Endodermal cell (in vitro differentiated cells): Measurements from ENCODE around the gene C3. TPM values are rescaled to one million over a fixed set of nuclear protein-coding genes. Genes with fewer than 3 reads are reported as not detected.

Source experiments
- DNase-seq: peaks from one replicate; pipeline ENCODE4 v3.0.0-alpha.2; 2017
- H3K27ac ChIP-seq: 2 replicates; pipeline ENCODE4 v1.5.1; 2013; ENCODE audit warnings: mild to moderate bottlenecking, low read depth, low read length, moderate library complexity
- H3K27me3 ChIP-seq: 2 replicates; pipeline ENCODE4 v1.6.1; 2013; ENCODE audit warnings: mild to moderate bottlenecking, low read length, moderate library complexity; ENCODE audit not compliant: insufficient read depth, control insufficient read depth, poor library complexity, severe bottlenecking
- H3K36me3 ChIP-seq: 2 replicates; pipeline ENCODE4 v1.7.0; 2013; ENCODE audit warnings: mild to moderate bottlenecking, low read length, moderate library complexity; ENCODE audit not compliant: control insufficient read depth, insufficient read depth
- H3K4me1 ChIP-seq: one replicate; pipeline ENCODE4 v1.7.0; 2013; ENCODE audit warnings: low read length; ENCODE audit not compliant: control insufficient read depth, insufficient read depth
- H3K4me3 ChIP-seq: 2 replicates; pipeline ENCODE4 v1.5.1; 2013; ENCODE audit warnings: mild to moderate bottlenecking, low read length, moderate library complexity
- H3K9ac ChIP-seq: 2 replicates; pipeline ENCODE4 v1.6.1; 2013; ENCODE audit warnings: mild to moderate bottlenecking, low read length, moderate library complexity; ENCODE audit not compliant: poor library complexity, severe bottlenecking; ENCODE audit errors: extremely low read depth
- H3K9me3 ChIP-seq: 2 replicates; pipeline ENCODE4 v1.6.1; 2013; ENCODE audit warnings: mild to moderate bottlenecking, low read length, moderate library complexity; ENCODE audit not compliant: control insufficient read depth
- H3K27ac Mint-ChIP-seq: 2 replicates; pipeline ENCODE4 v1.8.0; 2020; ENCODE audit warnings: mixed read lengths
- H3K27me3 Mint-ChIP-seq: 2 replicates; pipeline ENCODE4 v1.8.0; 2021; ENCODE audit warnings: mild to moderate bottlenecking, mixed read lengths; ENCODE audit not compliant: insufficient read depth
- H3K36me3 Mint-ChIP-seq: 2 replicates; pipeline ENCODE4 v1.8.0; 2020; ENCODE audit warnings: low read depth, mixed read lengths
- H3K4me1 Mint-ChIP-seq: 2 replicates; pipeline ENCODE4 v1.8.0; 2020; ENCODE audit warnings: mixed read lengths
- H3K4me3 Mint-ChIP-seq: 2 replicates; pipeline ENCODE4 v1.8.0; 2020; ENCODE audit warnings: mild to moderate bottlenecking, moderate library complexity, mixed read lengths
- H3K9me3 Mint-ChIP-seq: 2 replicates; pipeline ENCODE4 v1.8.0; 2020; ENCODE audit warnings: mild to moderate bottlenecking, mixed read lengths
- CTCF ChIP-seq: fragments of 200-600 bp; sonication (generic); conservative IDR thresholded peaks from 2 replicates; pipeline ENCODE4 v1.5.0; 2021; ENCODE audit warnings: antibody characterized with exemption, mild to moderate bottlenecking
- WGBS, 2 experiments: methylation state at CpG; one replicate each; pipeline versions ENCODE4 v1.1.5 to v1.1.7; 2013; ENCODE audit warnings: missing lambda C conversion rate in 2 of 2, mixed read lengths in 1 of 2; ENCODE audit not compliant: insufficient coverage in 1 of 2, insufficient read length in 1 of 2; 5-methylcytosine and 5-hydroxymethylcytosine counted together
- total RNA-seq, 2 donors: library from RNA; stranded (reverse); fragmentation: NEBNext Ultra II Directional in 1 of 2; extraction: Animal tissue kit (Norgen Biotek cat#: 25700) in 1 of 2; gene quantifications; 2 replicates in 1 of 2; 3 replicates in 1 of 2; pipeline ENCODE4 v1.2.1, GENCODE V29; 2021

Gene C3
- total RNA-seq, 2 donors from 2014 or later = 13.7 to 23.5 TPM

GRCh38 chr19:6699935-6700334 is 20.5 kb downstream of the C3 start:
- Mint-ChIP-seq H3K27ac (no peak overlapping the region), H3K27me3 (peaks cover 1% of the 10 kb centered on the region), H3K36me3 (peaks cover 4% of the 10 kb centered on the region), H3K9me3 (peaks cover 15% of the 10 kb centered on the region), H3K4me3 (no peak overlapping the region), H3K4me1 (no peaks in the 10 kb centered on the region)
- TF ChIP-seq CTCF = no peak
- DNase-seq = no peak
- Histone ChIP-seq H3K4me3 (no peak overlapping the region), H3K9me3 (peaks cover 9% of the 10 kb centered on the region), H3K27ac (no peak overlapping the region), H3K27me3 (no peaks in the 10 kb centered on the region), H3K36me3 (no peaks in the 10 kb centered on the region), H3K9ac (no peak overlapping the region), H3K4me1 (no peaks in the 10 kb centered on the region)

GRCh38 chr19:6697291-6697690 is 23.2 kb downstream of the C3 start:
- Histone ChIP-seq H3K4me3 (no peak overlapping the region), H3K4me1 (no peaks in the 10 kb centered on the region), H3K9ac (no peak overlapping the region), H3K27ac (no peak overlapping the region), H3K9me3 (peaks cover 14% of the 10 kb centered on the region), H3K27me3 (no peaks in the 10 kb centered on the region), H3K36me3 (no peaks in the 10 kb centered on the region)
- peaks cover 19% of the 10 kb centered on the region for H3K9me3 Mint-ChIP-seq
- H3K36me3 Mint-ChIP-seq = peaks cover 12% of the 10 kb centered on the region
- TF ChIP-seq CTCF = no peak
- WGBS, 2 experiments = 70 to 82% methylated on average over 7 to 13 of the region's 13 CpGs
- H3K27me3 Mint-ChIP-seq = peaks cover 1% of the 10 kb centered on the region
- no peak for DNase-seq
- H3K4me3 Mint-ChIP-seq = no peak overlapping the region
- H3K27ac Mint-ChIP-seq = no peak overlapping the region
- H3K4me1 Mint-ChIP-seq = no peaks in the 10 kb centered on the region

GRCh38 chr19:6696239-6696820 is 24.1 kb downstream of the C3 start:
- H3K9me3 ChIP-seq = peaks cover 14% of the 10 kb centered on the region
- no peaks in the 10 kb centered on the region for H3K27me3 ChIP-seq
- Mint-ChIP-seq H3K9me3 (peaks cover 19% of the 10 kb centered on the region), H3K4me1 (no peaks in the 10 kb centered on the region), H3K27ac (no peak overlapping the region), H3K27me3 (peaks cover 1% of the 10 kb centered on the region), H3K36me3 (peaks cover 14% of the 10 kb centered on the region), H3K4me3 (no peak overlapping the region)
- no peak for TF ChIP-seq CTCF
- H3K4me3 ChIP-seq = no peak overlapping the region
- H3K9ac ChIP-seq = no peak overlapping the region
- H3K27ac ChIP-seq = no peak overlapping the region
- no peaks in the 10 kb centered on the region for H3K4me1 ChIP-seq
- H3K36me3 ChIP-seq = no peaks in the 10 kb centered on the region
- 70 to 73% methylated on average over 7 to 17 of the region's 18 CpGs for WGBS, 2 experiments
- DNase-seq = no peak
